K562 (cell line): Measurements from ENCODE around the gene UBL7. TPM values are rescaled to one million over a fixed set of nuclear protein-coding genes. Genes with fewer than 3 reads are reported as not detected.

Source experiments
- AFF1 ChIP-seq, 2 experiments: fragments of 450-650 bp; IDR thresholded peaks; 2 replicates each; pipeline ENCODE4 v1.6.1; 2018; ENCODE audit warnings: mild to moderate bottlenecking in 2 of 2, low read depth in 1 of 2; ENCODE audit not compliant: partially characterized antibody in 2 of 2
- ATF1 ChIP-seq, 2 experiments: fragments of 450-650 bp in 1 of 2; IDR thresholded peaks; 2 replicates each; pipeline ENCODE4 v1.6.1; 2016; ENCODE audit warnings: missing compliant biosample characterization in 1 of 2, missing genetic modification characterization in 1 of 2
- ATF7 ChIP-seq: fragments of 450-650 bp; IDR thresholded peaks from 2 replicates; pipeline ENCODE4 v1.7.1; 2014; ENCODE audit warnings: mild to moderate bottlenecking, moderate library complexity
- CXXC5 ChIP-seq: fragments of 250-450 bp; sonication (Bioruptor Pico); IDR thresholded peaks from 2 replicates; pipeline ENCODE4 v1.8.0; 2022; ENCODE audit warnings: inconsistent platforms, mild to moderate bottlenecking, moderate library complexity
- ELK1 ChIP-seq: sonication (generic); formaldehyde crosslinking; IDR thresholded peaks from 2 replicates; pipeline ENCODE4 v1.8.1; 2022; ENCODE audit warnings: missing genetic modification reagents
- EZH2 ChIP-seq: IDR thresholded peaks from 2 replicates; pipeline ENCODE4 v1.6.1; 2012; ENCODE audit warnings: low read depth, mild to moderate bottlenecking, inconsistent platforms, low read length, borderline replicate concordance
- GABPA ChIP-seq: fragments of 200-800 bp; sonication (Bioruptor generic); conservative IDR thresholded peaks from 2 replicates; pipeline ENCODE4 v1.6.1; 2016; ENCODE audit warnings: low read depth, missing genetic modification characterization, missing compliant biosample characterization
- JUND ChIP-seq, 2 experiments: IDR thresholded peaks; 2 replicates in 1 of 2; 3 replicates in 1 of 2; pipeline ENCODE4 v1.6.1; 2011; ENCODE audit warnings: borderline replicate concordance in 2 of 2, low read depth in 2 of 2, low read length in 2 of 2, improper control_type of control experiment in 1 of 2, missing biosample characterization in 1 of 2, missing genetic modification characterization in 1 of 2, missing genetic modification reagents in 1 of 2
- MYBL2 ChIP-seq, 2 experiments: fragments of 450-650 bp in 1 of 2; sonication (generic) in 1 of 2; formaldehyde crosslinking in 1 of 2; IDR thresholded peaks; 2 replicates each; pipeline versions ENCODE4 v1.6.1 to v1.8.1; 2017 to 2022; ENCODE audit warnings: borderline replicate concordance in 1 of 2, inconsistent platforms in 1 of 2, low read depth in 1 of 2, mild to moderate bottlenecking in 1 of 2, missing genetic modification reagents in 1 of 2, moderate library complexity in 1 of 2
- PRMT5 ChIP-seq: sonication (generic); formaldehyde crosslinking; IDR thresholded peaks from 2 replicates; pipeline ENCODE4 v1.5.0; 2020; ENCODE audit warnings: missing genetic modification reagents
- PTTG1 ChIP-seq: fragments of 450-650 bp; IDR thresholded peaks from 2 replicates; pipeline ENCODE4 v1.6.1; 2016; ENCODE audit warnings: low read depth, mild to moderate bottlenecking, missing genetic modification characterization, missing compliant biosample characterization
- RBM22 ChIP-seq: fragments of 200-400 bp; formaldehyde crosslinking; IDR thresholded peaks from 2 replicates; pipeline ENCODE4 v1.6.1; 2018; ENCODE audit warnings: low read length, low read depth; ENCODE audit not compliant: poor library complexity, severe bottlenecking
- RFX7 ChIP-seq: fragments of 250-450 bp; sonication (Bioruptor Pico); IDR thresholded peaks from 2 replicates; pipeline ENCODE4 v1.5.1; 2021; ENCODE audit warnings: mild to moderate bottlenecking
- SIX5 ChIP-seq, 2 experiments: IDR thresholded peaks; 2 replicates each; pipeline ENCODE4 v1.6.1; 2011; ENCODE audit warnings: low read length in 2 of 2, borderline replicate concordance in 1 of 2, low read depth in 1 of 2, mild to moderate bottlenecking in 1 of 2, moderate library complexity in 1 of 2; ENCODE audit not compliant: insufficient read depth in 1 of 2
- TFAM ChIP-seq: fragments of 250-450 bp; sonication (Bioruptor Pico); conservative IDR thresholded peaks from 2 replicates; pipeline ENCODE4 v1.5.0; 2021; ENCODE audit warnings: mild to moderate bottlenecking, moderate library complexity
- XRCC5 ChIP-seq: fragments of 200-400 bp; formaldehyde crosslinking; IDR thresholded peaks from 2 replicates; pipeline ENCODE4 v1.6.1; 2017; ENCODE audit warnings: low read depth, mild to moderate bottlenecking, low read length
- YY1 ChIP-seq, 3 experiments: IDR thresholded peaks; 2 replicates each; pipeline ENCODE4 v1.6.1; 2011; ENCODE audit warnings: low read length in 2 of 3, mild to moderate bottlenecking in 2 of 3, moderate library complexity in 2 of 3, borderline replicate concordance in 1 of 3, control low read depth in 1 of 3, low read depth in 1 of 3; ENCODE audit not compliant: insufficient read depth in 3 of 3, insufficient replicate concordance in 2 of 3, control insufficient read depth in 1 of 3, insufficient read length in 1 of 3; ENCODE audit errors: extremely low read depth in 1 of 3
- ZNF445 ChIP-seq: fragments of 250-450 bp; sonication (Bioruptor Pico); IDR thresholded peaks from 2 replicates; pipeline ENCODE4 v1.4.0; 2020; ENCODE audit warnings: low read depth, mild to moderate bottlenecking, moderate library complexity
- polyA plus RNA-seq, 8 experiments: library from polyadenylated mRNA; depleted of rRNA in 4 of 8; stranded (reverse) in 5 of 8; unstranded in 3 of 8; fragments of >200 nt; fragmentation: Nextera tagmentation in 2 of 8; fragmentation: Illumina TruSeq in 1 of 8; extraction: Ambion mirVana in 2 of 8; extraction: Trizol in 1 of 8; gene quantifications; 2 replicates each; pipeline versions ENCODE4 v1.2.1 to v1.2.3, GENCODE V29; 2011 to 2014; ENCODE audit warnings: inconsistent platforms in 1 of 8, missing spikeins in 1 of 8
- total RNA-seq, 7 experiments: library from RNA; depleted of rRNA in 6 of 7; stranded (reverse); fragments of >200 nt in 6 of 7; fragmentation: Illumina TruSeq in 2 of 7; extraction: Trizol in 2 of 7; gene quantifications; 2 replicates each; pipeline versions ENCODE4 v1.2.1 to v1.2.3, GENCODE V29; 2011 to 2021; ENCODE audit warnings: low replicate concordance in 1 of 7
- TF ChIP-seq, protein P1 (sequence below): fragments of 450-650 bp; formaldehyde crosslinking; IDR thresholded peaks from 2 replicates; pipeline ENCODE4 v1.4.0; 2022; ENCODE audit warnings: missing genetic modification characterization

Gene UBL7
- total and polyA plus RNA-seq, 9 of the 15 experiments (the other 6 are each of a cell fraction or from before 2014, with no cell fraction given), result 19.2 to 63.4 (median 44.9) TPM

- TF ChIP-seq RBM22 (no peak), ATF7 (no peak), AFF1 (IDR thresholded peaks at IDR 0.05; ENCODE audit: low read depth in 1 of 2, partially characterized antibody in 2 of 2) (peak in 1 of 2 experiments; percentile 11), RFX7 (CRISPR knock-in tag) (no peak), JUND (IDR thresholded peaks at IDR 0.05; ENCODE audit: borderline replicate concordance, low read depth, low read length) (peak; percentile 62; the same call in 1 of the 2 replicates), JUND (tag; IDR thresholded peaks at IDR 0.05; ENCODE audit: borderline replicate concordance, low read depth, low read length) (peak; percentile 69; the same call in 2 of the 3 replicates), ZNF445 (no peak), ATF1 (CRISPR knock-in tag; IDR thresholded peaks at IDR 0.05) (no peak), ATF1 (tag; IDR thresholded peaks at IDR 0.05) (no peak), EZH2 (no peak), MYBL2 (IDR thresholded peaks at IDR 0.05; ENCODE audit: low read depth) (no peak), MYBL2 (CRISPR knock-in tag; IDR thresholded peaks at IDR 0.05; ENCODE audit: borderline replicate concordance) (no peak), ELK1 (CRISPR knock-in tag) (no peak), YY1 (IDR thresholded peaks at IDR 0.05; ENCODE audit: borderline replicate concordance in 1 of 3, control insufficient read depth in 1 of 3, extremely low read depth in 1 of 3, insufficient read depth in 3 of 3, insufficient read length in 1 of 3, insufficient replicate concordance in 2 of 3, low read depth in 1 of 3, low read length in 2 of 3) (peak in 1 of 3 experiments; percentile 36), SIX5 (IDR thresholded peaks at IDR 0.05; ENCODE audit: borderline replicate concordance in 1 of 2, insufficient read depth in 1 of 2, low read depth in 1 of 2, low read length in 2 of 2) (no peak), XRCC5 (0 out of 2 replicates have a peak, but pooled peaks have one; percentile 66), PTTG1 (tag) (no peak), GABPA (tag) (no peak), PRMT5 (CRISPR knock-in tag) (no peak), CXXC5 (peak; percentile 20; the same call in 1 of the 2 replicates), TFAM (no peak)
- TF ChIP-seq, protein P1, sequence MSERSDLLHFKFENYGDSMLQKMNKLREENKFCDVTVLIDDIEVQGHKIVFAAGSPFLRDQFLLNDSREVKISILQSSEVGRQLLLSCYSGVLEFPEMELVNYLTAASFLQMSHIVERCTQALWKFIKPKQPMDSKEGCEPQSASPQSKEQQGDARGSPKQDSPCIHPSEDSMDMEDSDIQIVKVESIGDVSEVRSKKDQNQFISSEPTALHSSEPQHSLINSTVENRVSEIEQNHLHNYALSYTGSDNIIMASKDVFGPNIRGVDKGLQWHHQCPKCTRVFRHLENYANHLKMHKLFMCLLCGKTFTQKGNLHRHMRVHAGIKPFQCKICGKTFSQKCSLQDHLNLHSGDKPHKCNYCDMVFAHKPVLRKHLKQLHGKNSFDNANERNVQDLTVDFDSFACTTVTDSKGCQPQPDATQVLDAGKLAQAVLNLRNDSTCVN, result no peak
Measured at GRCh38 chr15:74438721-74439316, 22.1 kb downstream of the UBL7 start (continued).
